HepG2 (cell line): Measurements from ENCODE around the gene AGXT. TPM values are rescaled to one million over a fixed set of nuclear protein-coding genes. Genes with fewer than 3 reads are reported as not detected.

Experiments used
- HHEX ChIP-seq: IDR thresholded peaks from 2 replicates; pipeline ENCODE4 v1.6.1; 2016; ENCODE audit warnings: control low read depth
- KDM5A ChIP-seq: fragments of 200-600 bp; sonication (generic); IDR thresholded peaks from 2 replicates; pipeline ENCODE4 v1.7.0; 2018; ENCODE audit warnings: antibody characterized with exemption, mild to moderate bottlenecking, low read length, borderline replicate concordance
- MATR3 ChIP-seq: sonication (generic); formaldehyde crosslinking; IDR thresholded peaks from 2 replicates; pipeline ENCODE4 v1.4.0; 2020; ENCODE audit warnings: missing genetic modification reagents
- MEIS1 ChIP-seq: sonication (generic); formaldehyde crosslinking; IDR thresholded peaks from 2 replicates; pipeline ENCODE4 v1.9.0; 2021; ENCODE audit warnings: mild to moderate bottlenecking, missing genetic modification reagents, moderate library complexity, borderline replicate concordance
- MTF1 ChIP-seq: sonication (generic); formaldehyde crosslinking; IDR thresholded peaks from 2 replicates; pipeline ENCODE4 v1.5.0; 2020; ENCODE audit warnings: missing genetic modification reagents
- NCOA2 ChIP-seq: sonication (generic); formaldehyde crosslinking; IDR thresholded peaks from 2 replicates; pipeline ENCODE4 v1.8.0; 2022; ENCODE audit warnings: inconsistent platforms
- NFIC ChIP-seq: IDR thresholded peaks from 2 replicates; pipeline ENCODE4 v1.6.1; 2012; ENCODE audit warnings: mild to moderate bottlenecking, low read length, inconsistent platforms
- PITX1 ChIP-seq: sonication (generic); formaldehyde crosslinking; IDR thresholded peaks from 2 replicates; pipeline ENCODE4 v1.5.1; 2020; ENCODE audit warnings: mild to moderate bottlenecking, missing genetic modification reagents
- RBAK ChIP-seq: sonication (generic); formaldehyde crosslinking; IDR thresholded peaks from 2 replicates; pipeline ENCODE4 v1.5.1; 2020; ENCODE audit warnings: mild to moderate bottlenecking, missing genetic modification reagents
- THYN1 ChIP-seq: sonication (generic); formaldehyde crosslinking; IDR thresholded peaks from 2 replicates; pipeline ENCODE4 v1.8.1; 2023; ENCODE audit warnings: low read depth, mild to moderate bottlenecking, moderate library complexity, missing genetic modification reagents, borderline replicate concordance
- ZNF33A ChIP-seq: sonication (generic); formaldehyde crosslinking; IDR thresholded peaks from 2 replicates; pipeline ENCODE4 v1.5.1; 2020; ENCODE audit warnings: missing genetic modification reagents, mild to moderate bottlenecking, moderate library complexity, borderline replicate concordance
- ZNF44 ChIP-seq: sonication (generic); formaldehyde crosslinking; IDR thresholded peaks from 2 replicates; pipeline ENCODE4 v1.5.1; 2020; ENCODE audit warnings: mild to moderate bottlenecking, missing genetic modification reagents
- ZNF577 ChIP-seq: sonication (generic); formaldehyde crosslinking; IDR thresholded peaks from 2 replicates; pipeline ENCODE4 v1.4.0; 2020; ENCODE audit warnings: mild to moderate bottlenecking, low read depth, missing genetic modification reagents, borderline replicate concordance
- ZNF713 ChIP-seq: sonication (generic); formaldehyde crosslinking; IDR thresholded peaks from 2 replicates; pipeline ENCODE4 v1.4.0; 2020; ENCODE audit warnings: mild to moderate bottlenecking, missing genetic modification reagents
- ZNF761 ChIP-seq: sonication (generic); formaldehyde crosslinking; conservative IDR thresholded peaks from 2 replicates; pipeline ENCODE4 v1.4.0; 2020; ENCODE audit warnings: mild to moderate bottlenecking, missing genetic modification reagents
- polyA plus RNA-seq, 8 experiments: library from polyadenylated mRNA; depleted of rRNA in 3 of 8; stranded (reverse) in 7 of 8; unstranded in 1 of 8; fragments of >200 nt; fragmentation: Illumina TruSeq in 4 of 8; extraction: Trizol in 4 of 8; gene quantifications; 2 replicates each; pipeline versions ENCODE4 v1.2.1 to v1.2.3, GENCODE V29; 2011 to 2016; ENCODE audit warnings: low read depth in 4 of 8, missing spikeins in 1 of 8, mixed read lengths in 1 of 8; ENCODE audit not compliant: insufficient read depth in 1 of 8
- total RNA-seq, 5 experiments: library from RNA; depleted of rRNA; stranded (reverse); fragments of >200 nt; fragmentation: Illumina TruSeq; extraction: Trizol; gene quantifications; 2 replicates each; pipeline ENCODE4 v1.2.3, GENCODE V29; 2016; ENCODE audit warnings: low read depth in 1 of 5
- TF ChIP-seq, protein P1 (sequence below): sonication (generic); formaldehyde crosslinking; IDR thresholded peaks from 2 replicates; pipeline ENCODE4 v1.4.0; 2020; ENCODE audit warnings: missing genetic modification reagents
- TF ChIP-seq, protein P2 (sequence below): sonication (generic); formaldehyde crosslinking; IDR thresholded peaks from 2 replicates; pipeline ENCODE4 v1.9.0; 2021; ENCODE audit warnings: missing genetic modification reagents, mild to moderate bottlenecking, borderline replicate concordance
- TF ChIP-seq, protein P3 (sequence below): sonication (generic); formaldehyde crosslinking; IDR thresholded peaks from 2 replicates; pipeline ENCODE4 v1.8.0; 2022; ENCODE audit warnings: missing genetic modification reagents, mild to moderate bottlenecking, borderline replicate concordance
- TF ChIP-seq, protein P4 (sequence below): sonication (generic); formaldehyde crosslinking; IDR thresholded peaks from 2 replicates; pipeline ENCODE4 v1.5.0; 2020; ENCODE audit warnings: mild to moderate bottlenecking, missing genetic modification reagents

AGXT gene
- total and polyA plus RNA-seq, 2 of the 13 experiments (the other 11 are each of a cell fraction or from before 2014, with no cell fraction given): 41.9 to 96.1 TPM

GRCh38 chr2:240857039-240858008, 11.3 kb upstream of the AGXT start (continued):
- TF ChIP-seq, protein P1, sequence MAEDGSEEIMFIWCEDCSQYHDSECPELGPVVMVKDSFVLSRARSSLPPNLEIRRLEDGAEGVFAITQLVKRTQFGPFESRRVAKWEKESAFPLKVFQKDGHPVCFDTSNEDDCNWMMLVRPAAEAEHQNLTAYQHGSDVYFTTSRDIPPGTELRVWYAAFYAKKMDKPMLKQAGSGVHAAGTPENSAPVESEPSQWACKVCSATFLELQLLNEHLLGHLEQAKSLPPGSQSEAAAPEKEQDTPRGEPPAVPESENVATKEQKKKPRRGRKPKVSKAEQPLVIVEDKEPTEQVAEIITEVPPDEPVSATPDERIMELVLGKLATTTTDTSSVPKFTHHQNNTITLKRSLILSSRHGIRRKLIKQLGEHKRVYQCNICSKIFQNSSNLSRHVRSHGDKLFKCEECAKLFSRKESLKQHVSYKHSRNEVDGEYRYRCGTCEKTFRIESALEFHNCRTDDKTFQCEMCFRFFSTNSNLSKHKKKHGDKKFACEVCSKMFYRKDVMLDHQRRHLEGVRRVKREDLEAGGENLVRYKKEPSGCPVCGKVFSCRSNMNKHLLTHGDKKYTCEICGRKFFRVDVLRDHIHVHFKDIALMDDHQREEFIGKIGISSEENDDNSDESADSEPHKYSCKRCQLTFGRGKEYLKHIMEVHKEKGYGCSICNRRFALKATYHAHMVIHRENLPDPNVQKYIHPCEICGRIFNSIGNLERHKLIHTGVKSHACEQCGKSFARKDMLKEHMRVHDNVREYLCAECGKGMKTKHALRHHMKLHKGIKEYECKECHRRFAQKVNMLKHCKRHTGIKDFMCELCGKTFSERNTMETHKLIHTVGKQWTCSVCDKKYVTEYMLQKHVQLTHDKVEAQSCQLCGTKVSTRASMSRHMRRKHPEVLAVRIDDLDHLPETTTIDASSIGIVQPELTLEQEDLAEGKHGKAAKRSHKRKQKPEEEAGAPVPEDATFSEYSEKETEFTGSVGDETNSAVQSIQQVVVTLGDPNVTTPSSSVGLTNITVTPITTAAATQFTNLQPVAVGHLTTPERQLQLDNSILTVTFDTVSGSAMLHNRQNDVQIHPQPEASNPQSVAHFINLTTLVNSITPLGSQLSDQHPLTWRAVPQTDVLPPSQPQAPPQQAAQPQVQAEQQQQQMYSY (CRISPR knock-in tag): peak; percentile 79; the same call in 1 of the 2 replicates
- TF ChIP-seq ZNF33A (CRISPR knock-in tag) (0 out of 2 replicates have a peak, but pooled peaks have one; percentile 76), ZNF761 (CRISPR knock-in tag) (peak; percentile 98), NCOA2 (CRISPR knock-in tag) (peak; percentile 91), PITX1 (CRISPR knock-in tag) (peak; percentile 98), HHEX (CRISPR knock-in tag) (peak; percentile 78), MATR3 (no peak), MTF1 (CRISPR knock-in tag) (no peak), NFIC (no peak), ZNF713 (CRISPR knock-in tag) (no peak), ZNF577 (CRISPR knock-in tag) (no peak; the same call in 1 of the 2 replicates), RBAK (peak; percentile 71; the same call in 1 of the 2 replicates), KDM5A (no peak), MEIS1 (CRISPR knock-in tag) (peak; percentile 24; the same call in 1 of the 2 replicates), THYN1 (CRISPR knock-in tag) (no peak), ZNF44 (CRISPR knock-in tag) (no peak; the same call in 1 of the 2 replicates)
- TF ChIP-seq, protein P2, sequence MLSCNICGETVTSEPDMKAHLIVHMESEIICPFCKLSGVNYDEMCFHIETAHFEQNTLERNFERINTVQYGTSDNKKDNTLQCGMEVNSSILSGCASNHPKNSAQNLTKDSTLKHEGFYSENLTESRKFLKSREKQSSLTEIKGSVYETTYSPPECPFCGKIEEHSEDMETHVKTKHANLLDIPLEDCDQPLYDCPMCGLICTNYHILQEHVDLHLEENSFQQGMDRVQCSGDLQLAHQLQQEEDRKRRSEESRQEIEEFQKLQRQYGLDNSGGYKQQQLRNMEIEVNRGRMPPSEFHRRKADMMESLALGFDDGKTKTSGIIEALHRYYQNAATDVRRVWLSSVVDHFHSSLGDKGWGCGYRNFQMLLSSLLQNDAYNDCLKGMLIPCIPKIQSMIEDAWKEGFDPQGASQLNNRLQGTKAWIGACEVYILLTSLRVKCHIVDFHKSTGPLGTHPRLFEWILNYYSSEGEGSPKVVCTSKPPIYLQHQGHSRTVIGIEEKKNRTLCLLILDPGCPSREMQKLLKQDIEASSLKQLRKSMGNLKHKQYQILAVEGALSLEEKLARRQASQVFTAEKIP: no peak
- TF ChIP-seq, protein P3, sequence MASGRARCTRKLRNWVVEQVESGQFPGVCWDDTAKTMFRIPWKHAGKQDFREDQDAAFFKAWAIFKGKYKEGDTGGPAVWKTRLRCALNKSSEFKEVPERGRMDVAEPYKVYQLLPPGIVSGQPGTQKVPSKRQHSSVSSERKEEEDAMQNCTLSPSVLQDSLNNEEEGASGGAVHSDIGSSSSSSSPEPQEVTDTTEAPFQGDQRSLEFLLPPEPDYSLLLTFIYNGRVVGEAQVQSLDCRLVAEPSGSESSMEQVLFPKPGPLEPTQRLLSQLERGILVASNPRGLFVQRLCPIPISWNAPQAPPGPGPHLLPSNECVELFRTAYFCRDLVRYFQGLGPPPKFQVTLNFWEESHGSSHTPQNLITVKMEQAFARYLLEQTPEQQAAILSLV: peak; percentile 86
- TF ChIP-seq, protein P4, sequence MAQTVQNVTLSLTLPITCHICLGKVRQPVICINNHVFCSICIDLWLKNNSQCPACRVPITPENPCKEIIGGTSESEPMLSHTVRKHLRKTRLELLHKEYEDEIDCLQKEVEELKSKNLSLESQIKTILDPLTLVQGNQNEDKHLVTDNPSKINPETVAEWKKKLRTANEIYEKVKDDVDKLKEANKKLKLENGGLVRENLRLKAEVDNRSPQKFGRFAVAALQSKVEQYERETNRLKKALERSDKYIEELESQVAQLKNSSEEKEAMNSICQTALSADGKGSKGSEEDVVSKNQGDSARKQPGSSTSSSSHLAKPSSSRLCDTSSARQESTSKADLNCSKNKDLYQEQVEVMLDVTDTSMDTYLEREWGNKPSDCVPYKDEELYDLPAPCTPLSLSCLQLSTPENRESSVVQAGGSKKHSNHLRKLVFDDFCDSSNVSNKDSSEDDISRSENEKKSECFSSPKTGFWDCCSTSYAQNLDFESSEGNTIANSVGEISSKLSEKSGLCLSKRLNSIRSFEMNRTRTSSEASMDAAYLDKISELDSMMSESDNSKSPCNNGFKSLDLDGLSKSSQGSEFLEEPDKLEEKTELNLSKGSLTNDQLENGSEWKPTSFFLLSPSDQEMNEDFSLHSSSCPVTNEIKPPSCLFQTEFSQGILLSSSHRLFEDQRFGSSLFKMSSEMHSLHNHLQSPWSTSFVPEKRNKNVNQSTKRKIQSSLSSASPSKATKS: peak; percentile 99
